Ovary (tissue), 3 donors: ENCODE measurements around the gene CNGA3.

Experiments
- CTCF ChIP-seq, 3 donors: fragments of 450-650 bp in 2 of 3; fragments of 200-600 bp in 1 of 3; IDR thresholded peaks; one replicate each; pipeline versions ENCODE4 v1.5.1 to v1.8.0; 2016 to 2022; ENCODE audit warnings: antibody characterized with exemption in 3 of 3, mild to moderate bottlenecking in 1 of 3
- EP300 ChIP-seq: sonication (generic); formaldehyde crosslinking; IDR thresholded peaks from one replicate; pipeline ENCODE4 v1.6.1; 2017; ENCODE audit warnings: antibody characterized with exemption
- POLR2A ChIP-seq: fragments of 450-650 bp; IDR thresholded peaks from one replicate; pipeline ENCODE4 v1.6.1; 2017; ENCODE audit warnings: antibody characterized with exemption, mild to moderate bottlenecking, moderate library complexity
- donor health status: DM: no; HTN: no; CAD: no.

- TF ChIP-seq CTCF (IDR thresholded peaks at IDR 0.05) (no peak), POLR2A (no peak), EP300 (no peak)
Observed at GRCh38 chr2:98445177-98445682, 99.0 kb downstream of the CNGA3 start.
